Hepatocyte (in vitro differentiated cells): Measurements from ENCODE around the gene DCN. TPM values are rescaled to one million over a fixed set of nuclear protein-coding genes. Genes with fewer than 3 reads are reported as not detected.

Experiments used
- DNase-seq: peaks from one replicate; pipeline ENCODE4 v3.0.0-alpha.2; 2016; ENCODE audit warnings: low spot score
- H2AFZ ChIP-seq: fragments of 200-600 bp; sonication (generic); 2 replicates; pipeline ENCODE4 v1.6.0; 2016; ENCODE audit warnings: antibody characterized with exemption, mild to moderate bottlenecking
- H3K27ac ChIP-seq: fragments of 200-600 bp; sonication (generic); 2 replicates; pipeline ENCODE4 v1.5.1; 2016; ENCODE audit warnings: mild to moderate bottlenecking
- H3K27me3 ChIP-seq: fragments of 200-600 bp; sonication (generic); 2 replicates; pipeline ENCODE4 v1.6.1; 2016
- H3K36me3 ChIP-seq: fragments of 200-600 bp; sonication (generic); replicated peaks from 2 replicates; pipeline ENCODE4 v1.5.1; 2016; ENCODE audit warnings: low read depth; ENCODE audit not compliant: insufficient read depth
- H3K4me1 ChIP-seq: fragments of 200-600 bp; sonication (generic); 2 replicates; pipeline ENCODE4 v1.5.1; 2016; ENCODE audit warnings: mild to moderate bottlenecking, moderate library complexity; ENCODE audit not compliant: insufficient read depth
- H3K4me2 ChIP-seq: fragments of 200-600 bp; sonication (generic); 2 replicates; pipeline ENCODE4 v1.6.0; 2016
- H3K4me3 ChIP-seq: fragments of 200-600 bp; sonication (generic); 2 replicates; pipeline ENCODE4 v1.5.1; 2016; ENCODE audit warnings: mild to moderate bottlenecking
- H3K79me2 ChIP-seq: fragments of 200-600 bp; sonication (generic); 2 replicates; pipeline ENCODE4 v1.6.0; 2017; ENCODE audit warnings: mild to moderate bottlenecking
- H3K9me2 ChIP-seq: fragments of 200-600 bp; sonication (generic); replicated peaks from 2 replicates; pipeline ENCODE4 v1.6.0; 2017; ENCODE audit warnings: mild to moderate bottlenecking; ENCODE audit not compliant: insufficient read depth
- H3K9me3 ChIP-seq: fragments of 200-600 bp; sonication (generic); 2 replicates; pipeline ENCODE4 v1.5.1; 2016; ENCODE audit warnings: low read depth, mild to moderate bottlenecking
- H4K20me1 ChIP-seq: fragments of 200-600 bp; sonication (generic); 2 replicates; pipeline ENCODE4 v1.6.0; 2016; ENCODE audit warnings: mild to moderate bottlenecking; ENCODE audit not compliant: insufficient read depth, poor library complexity, severe bottlenecking
- CTCF ChIP-seq: fragments of 200-600 bp; sonication (generic); IDR thresholded peaks from 2 replicates; pipeline ENCODE4 v1.5.1; 2016; ENCODE audit warnings: antibody characterized with exemption, mild to moderate bottlenecking; ENCODE audit not compliant: poor library complexity
- EZH2 ChIP-seq: fragments of 200-600 bp; sonication (generic); IDR thresholded peaks from 2 replicates; pipeline ENCODE4 v1.6.1; 2016; ENCODE audit warnings: antibody characterized with exemption, mild to moderate bottlenecking, borderline replicate concordance
- EZH2phosphoT487 ChIP-seq: fragments of 200-600 bp; sonication (generic); IDR thresholded peaks from one replicate; pipeline ENCODE4 v1.6.1; 2018; ENCODE audit warnings: antibody characterized with exemption, mild to moderate bottlenecking, low read depth, moderate library complexity; ENCODE audit not compliant: unreplicated experiment, severe bottlenecking
- WGBS: methylation state at CpG from one replicate; pipeline ENCODE4 v1.1.6; 2016; ENCODE audit warnings: low lambda C conversion rate; ENCODE audit errors: missing lambda C conversion rate; 5-methylcytosine and 5-hydroxymethylcytosine counted together
- polyA plus RNA-seq: library from polyadenylated mRNA; unstranded; fragments of >200 nt; fragmentation: Nextera tagmentation; extraction: Ambion mirVana; gene quantifications from 2 replicates; pipeline ENCODE4 v1.2.1, GENCODE V29; 2016
- total RNA-seq: library from RNA; depleted of rRNA; stranded (reverse); fragments of >200 nt; gene quantifications from 2 replicates; pipeline ENCODE4 v1.2.3, GENCODE V29; 2014

Gene DCN
- total and polyA plus RNA-seq, 2 experiments from 2014 or later: 1,996 to 2,382 TPM

GRCh38 chr12:91171476-91171875 lies 11.1 kb downstream of the DCN start:
- H3K27ac ChIP-seq: no peak overlapping the region

DNA sequence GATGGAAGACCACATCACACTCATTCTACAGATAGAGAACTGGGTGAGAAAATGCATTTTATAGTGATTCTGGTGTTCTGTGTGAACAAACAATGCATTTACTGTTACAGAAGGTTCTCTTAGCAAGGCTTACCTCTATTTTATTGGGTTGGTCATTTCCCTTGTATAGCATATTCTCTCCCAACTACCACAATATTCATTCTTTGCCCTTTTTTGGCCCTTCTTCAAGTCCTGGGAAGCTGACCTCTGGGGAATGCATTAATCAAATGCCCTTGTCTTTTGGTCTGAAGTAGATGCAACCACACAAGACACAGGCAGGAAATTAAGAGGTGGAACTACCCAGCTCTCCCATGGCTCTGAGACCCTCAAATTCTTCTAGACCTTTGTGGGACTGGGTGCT lies 19.5 kb downstream of the DCN start:
- no peak for DNase-seq
- peaks cover 12% of the 10 kb centered on the region for H3K79me2 ChIP-seq
- H3K27ac ChIP-seq: no peak overlapping the region

More at GRCh38 chr12:91171476-91171875, 11.1 kb downstream of the DCN start:
- no peak overlapping the region for H2AFZ ChIP-seq
- H4K20me1 ChIP-seq: no peaks in the 10 kb centered on the region
- 66% methylated on average over 2 of the region's 2 CpGs for WGBS
- peaks cover 3% of the 10 kb centered on the region for H3K4me1 ChIP-seq
- H3K4me2 ChIP-seq: no peak overlapping the region
- no peaks in the 10 kb centered on the region for H3K9me3 ChIP-seq
- H3K4me3 ChIP-seq: no peak overlapping the region
- no peaks in the 10 kb centered on the region for H3K36me3 ChIP-seq
- H3K9me2 ChIP-seq: no peaks in the 10 kb centered on the region
- H3K27me3 ChIP-seq: no peaks in the 10 kb centered on the region
- no peak for TF ChIP-seq CTCF
- no peak for TF ChIP-seq EZH2
- TF ChIP-seq EZH2phosphoT487: no peak
- H3K79me2 ChIP-seq: peaks cover 50% of the 10 kb centered on the region
- DNase-seq: no peak

GRCh38 chr12:91161009-91161408 lies 21.6 kb downstream of the DCN start:
- no peak overlapping the region for H3K4me3 ChIP-seq
- no peaks in the 10 kb centered on the region for H3K36me3 ChIP-seq
- H3K4me1 ChIP-seq: no peaks in the 10 kb centered on the region
- no peak overlapping the region for H3K4me2 ChIP-seq
- no peaks in the 10 kb centered on the region for H3K9me3 ChIP-seq
- no peak overlapping the region for H3K27ac ChIP-seq
- H4K20me1 ChIP-seq: no peaks in the 10 kb centered on the region
- DNase-seq: no peak
- H3K27me3 ChIP-seq: no peaks in the 10 kb centered on the region
- H3K79me2 ChIP-seq: peaks cover 7% of the 10 kb centered on the region
- H3K9me2 ChIP-seq: no peaks in the 10 kb centered on the region
- TF ChIP-seq CTCF: no peak
- H2AFZ ChIP-seq: no peak overlapping the region

More for the DNA sequence above, 19.5 kb downstream of the DCN start:
- H3K27me3 ChIP-seq: no peaks in the 10 kb centered on the region
- no peaks in the 10 kb centered on the region for H3K4me1 ChIP-seq
- H4K20me1 ChIP-seq: no peaks in the 10 kb centered on the region
- no peaks in the 10 kb centered on the region for H3K9me3 ChIP-seq
- no peak overlapping the region for H2AFZ ChIP-seq
- no peaks in the 10 kb centered on the region for H3K36me3 ChIP-seq
- H3K4me3 ChIP-seq: no peak overlapping the region
- no peaks in the 10 kb centered on the region for H3K9me2 ChIP-seq
- H3K4me2 ChIP-seq: no peak overlapping the region
- TF ChIP-seq EZH2 (no peak), CTCF (no peak), EZH2phosphoT487 (no peak)

- Histone ChIP-seq H4K20me1 (no peaks in the 10 kb centered on the region), H3K4me2 (no peak overlapping the region), H3K36me3 (no peaks in the 10 kb centered on the region), H3K9me2 (no peaks in the 10 kb centered on the region), H3K9me3 (no peaks in the 10 kb centered on the region), H3K27me3 (no peaks in the 10 kb centered on the region), H3K4me3 (no peak overlapping the region), H3K4me1 (no peaks in the 10 kb centered on the region), H3K27ac (no peak overlapping the region), H3K79me2 (no peaks in the 10 kb centered on the region), H2AFZ (no peak overlapping the region)
- 83% methylated on average over 2 of the region's 2 CpGs for WGBS
- DNase-seq: no peak
- TF ChIP-seq EZH2phosphoT487 (no peak), EZH2 (no peak), CTCF (no peak)
Observed at GRCh38 chr12:91155990-91156389, 26.6 kb downstream of the DCN start.
